GM12891 (cell line): Measurements from ENCODE around the gene MAT2A.

Experiments
- PAX5 ChIP-seq: IDR thresholded peaks from 2 replicates; pipeline ENCODE4 v1.6.1; 2011; ENCODE audit warnings: low read length, moderate library complexity, mild to moderate bottlenecking; ENCODE audit not compliant: insufficient read depth, severe bottlenecking
- POLR2A ChIP-seq: IDR thresholded peaks from 2 replicates; pipeline ENCODE4 v1.6.1; 2011; ENCODE audit warnings: low read depth, low read length, control low read depth
- POLR2AphosphoS5 ChIP-seq: IDR thresholded peaks from 2 replicates; pipeline ENCODE4 v1.6.1; 2011; ENCODE audit warnings: low read depth, low read length, control low read depth
- POU2F2 ChIP-seq: IDR thresholded peaks from 2 replicates; pipeline ENCODE4 v1.6.1; 2011; ENCODE audit warnings: low read depth, mild to moderate bottlenecking, control low read depth, low read length, moderate library complexity
- SPI1 ChIP-seq: IDR thresholded peaks from 2 replicates; pipeline ENCODE4 v1.6.1; 2011; ENCODE audit warnings: low read depth, low read length, control low read depth
- TAF1 ChIP-seq: IDR thresholded peaks from 2 replicates; pipeline ENCODE4 v1.6.1; 2011; ENCODE audit warnings: low read depth, low read length, control low read depth

DNA sequence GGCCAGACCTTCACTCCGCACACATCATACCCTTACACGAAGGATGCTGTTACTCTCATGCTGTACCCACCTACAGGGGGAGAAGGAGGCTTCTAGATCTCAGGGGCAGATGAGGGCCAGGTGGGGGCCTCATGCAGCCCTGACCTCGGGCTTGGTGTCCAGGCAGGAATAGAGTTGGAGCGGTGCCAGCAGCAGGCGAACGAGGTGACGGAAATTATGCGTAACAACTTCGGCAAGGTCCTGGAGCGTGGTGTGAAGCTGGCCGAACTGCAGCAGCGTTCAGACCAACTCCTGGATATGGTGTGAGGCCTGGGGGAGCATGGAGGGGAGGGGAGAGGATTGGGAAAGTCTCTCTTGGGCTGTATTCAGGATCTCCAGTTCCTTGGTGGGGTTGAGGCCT, 52.6 kb downstream of the MAT2A start:
- TF ChIP-seq POLR2A, result no peak
- TF ChIP-seq POLR2AphosphoS5, result no peak
- no peak for TF ChIP-seq SPI1
- TF ChIP-seq TAF1, result no peak
- no peak for TF ChIP-seq PAX5
- TF ChIP-seq POU2F2, result no peak
